Middle frontal gyrus (tissue), 1 donor: Measurements from ENCODE around the gene GTPBP6.
"Not testable (repeated sequence)": the region's sequence is repeated elsewhere in the genome, so short reads cannot be mapped to it uniquely, and the experiment has no call there.

Source experiments
- DNase-seq: peaks from one replicate; pipeline ENCODE4 v3.0.0-alpha.2; 2015; ENCODE audit warnings: low spot score; ENCODE audit errors: extremely low spot score

The GTPBP6 gene

DNA sequence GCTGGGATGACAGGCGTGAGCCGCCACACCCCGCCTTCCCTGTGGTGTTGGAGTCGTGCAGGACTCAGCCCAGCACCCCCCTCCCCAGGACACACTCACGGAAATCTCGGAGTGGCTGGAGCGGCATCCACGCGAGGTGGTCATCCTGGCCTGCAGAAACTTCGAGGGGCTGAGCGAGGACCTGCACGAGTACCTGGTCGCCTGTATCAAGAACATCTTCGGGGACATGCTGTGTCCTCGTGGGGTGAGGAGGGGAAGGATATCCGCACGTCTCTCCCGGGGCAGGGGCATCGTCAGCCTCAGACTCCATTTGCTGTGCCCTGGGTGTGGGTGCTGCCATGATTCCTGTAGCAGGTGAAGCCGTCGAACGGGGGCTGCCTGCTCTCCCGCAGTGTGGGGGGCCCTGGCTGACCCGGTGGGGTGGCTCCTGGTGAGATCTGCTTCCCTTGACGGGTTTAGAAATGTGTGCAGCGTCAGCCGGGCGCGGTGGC is 27.1 kb downstream of the GTPBP6 start:
- DNase-seq: no peak

- no peak for DNase-seq
Observed at GRCh38 chrX:290476-291166, 28.0 kb downstream of the GTPBP6 start.

- DNase-seq: no peak
Observed at GRCh38 chrX:288561-288991, 30.0 kb downstream of the GTPBP6 start.

DNA sequence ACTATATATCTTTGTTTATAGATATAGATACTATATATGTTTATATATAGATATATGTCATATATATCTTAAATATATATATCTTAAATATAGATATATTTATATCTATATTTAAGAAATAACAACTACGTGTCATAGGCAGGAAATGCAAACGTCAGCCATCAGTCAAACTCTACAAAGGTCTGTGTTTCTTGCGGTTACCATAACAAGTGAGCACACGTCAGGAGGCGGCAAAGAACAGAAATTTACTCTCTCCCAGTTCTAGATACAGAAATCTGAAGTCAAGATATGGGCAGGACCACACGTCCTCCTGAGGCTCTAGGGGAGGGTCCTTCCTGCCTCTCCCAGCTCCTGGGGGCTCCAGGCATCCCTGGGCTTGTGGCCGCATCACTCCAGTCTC is 30.9 kb downstream of the GTPBP6 start:
- DNase-seq: no peak

DNA sequence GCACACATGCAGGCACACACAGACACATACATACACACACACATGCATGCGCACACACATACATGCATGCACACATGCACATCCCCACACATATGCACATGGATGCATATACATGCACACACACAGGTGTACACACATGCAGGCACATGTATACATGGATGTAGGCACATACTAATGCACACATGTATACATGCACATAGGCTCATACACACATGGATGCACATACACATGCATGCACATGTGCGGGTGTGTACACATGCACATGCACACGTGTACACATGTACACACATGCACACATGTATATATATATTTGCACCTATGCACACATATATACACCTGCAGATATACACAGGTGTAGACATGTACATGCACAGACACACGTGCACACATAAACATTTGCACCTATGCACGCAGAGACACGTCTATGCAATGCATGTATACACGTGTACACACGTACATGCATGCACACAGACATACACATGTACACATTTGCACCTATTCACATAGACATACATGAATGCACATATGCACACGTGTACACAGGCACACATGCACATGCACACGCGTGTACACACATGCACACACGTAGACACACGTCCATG is 33.4 kb downstream of the GTPBP6 start:
- no peak for DNase-seq

- DNase-seq: peak; percentile 80
Observed at GRCh38 chrX:283115-283845, 35.3 kb downstream of the GTPBP6 start.

DNA sequence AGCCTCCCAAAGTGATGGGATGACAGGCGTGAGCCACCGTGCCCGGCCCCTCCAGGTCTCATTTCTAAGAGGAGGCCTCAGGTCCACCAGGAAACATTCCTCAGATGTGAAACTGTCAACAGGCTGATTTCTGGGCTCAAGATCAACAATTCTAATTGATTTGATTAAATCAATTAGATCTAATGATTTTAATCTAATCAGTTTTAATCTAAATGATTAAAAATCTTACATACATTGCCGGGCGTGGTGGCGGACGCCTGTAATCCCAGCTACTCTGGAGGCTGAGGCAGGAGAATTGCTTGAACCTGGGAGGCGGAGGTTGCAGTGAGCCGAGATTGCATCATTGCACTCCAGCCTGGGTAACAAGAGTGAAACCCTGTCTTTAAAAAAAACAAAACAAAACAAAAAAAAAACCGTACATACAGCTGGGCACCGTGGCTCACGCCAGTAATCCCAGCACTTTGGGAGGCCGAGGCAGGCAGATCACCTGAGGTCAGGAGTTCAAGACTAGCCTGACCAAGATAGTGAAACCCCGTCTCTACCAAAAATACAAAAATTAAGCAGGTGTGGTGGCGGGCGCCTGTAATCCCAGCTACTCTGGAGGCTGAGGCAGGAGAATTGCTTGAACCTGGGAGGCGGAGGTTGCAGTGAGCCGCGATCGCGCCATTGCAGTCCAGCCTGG is 36.5 kb downstream of the GTPBP6 start:
- not testable (repeated sequence) for DNase-seq

DNA sequence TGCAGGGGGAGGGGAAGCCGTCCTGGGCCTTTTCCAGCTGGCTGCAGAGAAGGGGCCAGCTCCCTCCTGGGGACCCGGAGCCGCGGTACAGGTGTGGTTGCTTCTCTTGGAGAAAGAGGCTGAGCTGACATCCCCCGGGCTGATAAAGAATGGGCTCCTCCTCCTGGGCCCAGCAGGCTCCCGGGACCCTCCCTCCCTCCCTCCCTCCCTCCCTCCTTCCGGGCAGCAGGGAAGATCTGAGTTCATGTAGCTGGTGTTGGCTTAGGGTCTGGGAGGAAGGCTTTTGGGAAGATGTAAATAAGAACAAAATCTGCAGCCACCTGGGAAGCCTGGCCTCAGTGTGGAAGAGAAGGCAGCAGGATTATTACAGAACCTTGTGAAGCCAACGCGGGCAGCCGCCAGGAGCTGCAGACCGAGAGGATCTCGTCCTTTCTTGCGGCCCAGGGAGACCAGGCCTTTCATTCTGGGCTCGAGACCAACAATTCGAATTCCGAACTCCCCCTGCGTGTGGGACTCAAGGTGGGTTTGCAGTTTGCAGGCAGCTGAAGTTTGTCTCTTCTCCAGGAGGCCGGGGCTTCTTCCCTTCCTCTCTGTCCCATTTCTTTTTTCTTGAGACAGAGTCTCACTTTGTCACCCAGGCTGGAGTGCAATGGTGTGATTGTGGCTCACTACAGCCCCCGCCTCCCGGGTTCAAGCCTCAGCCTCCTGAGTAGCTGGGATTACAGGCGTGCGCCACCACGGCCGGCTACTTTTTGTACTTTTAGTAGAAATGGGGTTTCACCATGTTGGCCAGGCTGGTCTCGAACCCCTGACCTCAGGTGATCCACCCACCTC is 37.2 kb downstream of the GTPBP6 start, which contains the start of gene PLCXD1:
TSS of gene PLCXD1 (plus strand) at position 216 of the 834 bp plus-strand sequence. CDS start 2,807 bp downstream, outside the sequence.
- DNase-seq: no peak

GRCh38 chrX:280722-281121 is 37.9 kb downstream of the GTPBP6 start:
- DNase-seq: not testable (repeated sequence)

- not testable (repeated sequence) for DNase-seq
Observed at GRCh38 chrX:279757-280604, 38.6 kb downstream of the GTPBP6 start.

GRCh38 chrX:276581-277201 is 41.9 kb downstream of the GTPBP6 start:
- no peak for DNase-seq

- DNase-seq: peak; percentile 7
Observed at GRCh38 chrX:275967-276580, 42.5 kb downstream of the GTPBP6 start.

GRCh38 chrX:275476-275966 is 43.1 kb downstream of the GTPBP6 start:
- no peak for DNase-seq

GRCh38 chrX:274904-275475 is 43.6 kb downstream of the GTPBP6 start:
- DNase-seq: no peak

GRCh38 chrX:270848-271367 is 47.7 kb downstream of the GTPBP6 start:
- no peak for DNase-seq

DNA sequence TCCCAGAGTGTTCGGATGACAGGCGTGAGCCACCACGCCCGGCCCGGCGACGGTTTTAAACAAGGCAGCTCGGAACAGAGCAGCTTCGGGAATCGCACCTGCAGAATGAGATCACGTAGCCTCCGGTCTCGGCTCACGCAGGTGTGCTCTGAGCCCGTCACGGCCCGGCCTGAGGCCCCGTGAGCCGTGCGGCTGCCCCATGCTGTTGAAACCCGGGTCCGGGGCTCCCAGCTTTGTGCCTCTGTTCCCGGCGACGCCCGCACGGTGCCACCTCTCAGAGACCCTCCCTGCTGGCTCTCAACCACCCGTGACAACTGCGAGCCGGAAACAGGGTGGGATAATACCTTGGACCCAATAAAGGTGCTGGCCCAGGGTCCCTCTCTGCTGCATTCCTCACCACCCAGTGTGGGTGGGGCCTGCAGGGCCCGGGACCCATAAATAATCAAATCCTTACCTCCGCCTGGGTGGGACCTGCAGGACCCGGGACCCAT is 50.8 kb downstream of the GTPBP6 start:
- no peak for DNase-seq

- DNase-seq: no peak
Observed at GRCh38 chrX:265502-265901, 53.1 kb downstream of the GTPBP6 start.
